Measurements from ENCODE around the gene LRPAP1.

- no peak for TF ChIP-seq POLR2A (IDR thresholded peaks at IDR 0.05)
- no peak for TF ChIP-seq CTCF (IDR thresholded peaks at IDR 0.05 in 8 of 11, conservative IDR thresholded peaks at IDR 0.05 in 3 of 11)
- TF ChIP-seq POLR2AphosphoS5 (IDR thresholded peaks at IDR 0.05): no peak
These were observed 13.7 kb downstream of the LRPAP1 start for GRCh38 chr4:3518511-3518880.

Measured in spleen (tissue), 7 donors.